KMS-11 (cell line): ENCODE measurements around the gene WRNIP1.

Experiments
- H2AFZ ChIP-seq: fragments of 200-600 bp; sonication (generic); 2 replicates; pipeline ENCODE4 v1.6.1; 2016; ENCODE audit warnings: antibody characterized with exemption, mixed run types, low read depth
- H3K27ac ChIP-seq: fragments of 200-600 bp; sonication (generic); 2 replicates; pipeline ENCODE4 v1.6.1; 2016; ENCODE audit warnings: mild to moderate bottlenecking, mixed run types
- H3K27me3 ChIP-seq: fragments of 200-600 bp; sonication (generic); 2 replicates; pipeline ENCODE4 v1.6.1; 2017; ENCODE audit warnings: mild to moderate bottlenecking, low read depth, mixed run types, moderate library complexity; ENCODE audit not compliant: insufficient read depth
- H3K36me3 ChIP-seq: fragments of 200-600 bp; sonication (generic); 2 replicates; pipeline ENCODE4 v1.6.1; 2017; ENCODE audit warnings: mild to moderate bottlenecking, mixed run types; ENCODE audit not compliant: insufficient read depth
- H3K4me1 ChIP-seq: fragments of 200-600 bp; sonication (generic); 2 replicates; pipeline ENCODE4 v1.6.1; 2016; ENCODE audit warnings: mild to moderate bottlenecking, low read depth, mixed run types; ENCODE audit not compliant: poor library complexity, severe bottlenecking
- H3K4me2 ChIP-seq: fragments of 200-600 bp; sonication (generic); 2 replicates; pipeline ENCODE4 v1.7.0; 2016; ENCODE audit warnings: mild to moderate bottlenecking, mixed run types
- H3K4me3 ChIP-seq: fragments of 200-600 bp; sonication (generic); IDR thresholded peaks from 2 replicates; pipeline ENCODE4 v1.6.1; 2017; ENCODE audit warnings: low read depth, low read length, mixed read lengths; ENCODE audit not compliant: insufficient read depth
- H3K79me2 ChIP-seq: fragments of 200-600 bp; sonication (generic); 2 replicates; pipeline ENCODE4 v1.6.1; 2016; ENCODE audit warnings: low read depth, mixed run types; ENCODE audit not compliant: insufficient read depth
- H3K9ac ChIP-seq: fragments of 200-600 bp; sonication (generic); 2 replicates; pipeline ENCODE4 v1.6.1; 2016; ENCODE audit warnings: mild to moderate bottlenecking, mixed run types
- H4K20me1 ChIP-seq: fragments of 200-600 bp; sonication (generic); 2 replicates; pipeline ENCODE4 v1.6.1; 2016; ENCODE audit warnings: mild to moderate bottlenecking, mixed run types; ENCODE audit not compliant: insufficient read depth
- TF ChIP-seq, protein P1 (sequence below): fragments of 200-600 bp; sonication (generic); conservative IDR thresholded peaks from 2 replicates; pipeline ENCODE4 v1.6.1; 2017; ENCODE audit warnings: low read depth, mild to moderate bottlenecking, antibody characterized with exemption, low read length, moderate library complexity, mixed read lengths

WRNIP1 gene

DNA sequence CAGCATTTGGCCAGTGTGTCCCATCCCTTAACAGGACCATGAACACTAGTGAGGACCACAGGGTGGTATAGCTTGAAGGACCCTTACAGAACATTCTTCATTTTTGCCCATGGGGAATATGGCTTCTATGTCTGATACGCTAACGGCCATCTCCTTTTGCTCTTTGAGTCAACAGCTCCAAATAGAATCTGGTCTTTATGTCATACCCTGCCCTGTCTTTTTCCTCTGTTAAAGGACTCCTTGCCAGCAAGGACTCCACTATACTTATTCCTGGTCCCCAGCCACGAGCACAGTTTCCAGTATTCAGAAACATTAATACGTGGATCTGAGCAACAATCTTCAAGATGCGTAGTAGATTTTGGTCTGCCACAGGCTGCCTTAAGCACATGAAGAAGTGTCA lies 53.9 kb downstream of the WRNIP1 start:
- no peak overlapping the region for H3K4me2 ChIP-seq
- H3K36me3 ChIP-seq: no peaks in the 10 kb centered on the region
- H3K4me1 ChIP-seq: no peaks in the 10 kb centered on the region
- H3K27me3 ChIP-seq: no peaks in the 10 kb centered on the region; the same call in 1 of the 2 replicates
- H3K27ac ChIP-seq: no peak overlapping the region
- TF ChIP-seq, protein P1, sequence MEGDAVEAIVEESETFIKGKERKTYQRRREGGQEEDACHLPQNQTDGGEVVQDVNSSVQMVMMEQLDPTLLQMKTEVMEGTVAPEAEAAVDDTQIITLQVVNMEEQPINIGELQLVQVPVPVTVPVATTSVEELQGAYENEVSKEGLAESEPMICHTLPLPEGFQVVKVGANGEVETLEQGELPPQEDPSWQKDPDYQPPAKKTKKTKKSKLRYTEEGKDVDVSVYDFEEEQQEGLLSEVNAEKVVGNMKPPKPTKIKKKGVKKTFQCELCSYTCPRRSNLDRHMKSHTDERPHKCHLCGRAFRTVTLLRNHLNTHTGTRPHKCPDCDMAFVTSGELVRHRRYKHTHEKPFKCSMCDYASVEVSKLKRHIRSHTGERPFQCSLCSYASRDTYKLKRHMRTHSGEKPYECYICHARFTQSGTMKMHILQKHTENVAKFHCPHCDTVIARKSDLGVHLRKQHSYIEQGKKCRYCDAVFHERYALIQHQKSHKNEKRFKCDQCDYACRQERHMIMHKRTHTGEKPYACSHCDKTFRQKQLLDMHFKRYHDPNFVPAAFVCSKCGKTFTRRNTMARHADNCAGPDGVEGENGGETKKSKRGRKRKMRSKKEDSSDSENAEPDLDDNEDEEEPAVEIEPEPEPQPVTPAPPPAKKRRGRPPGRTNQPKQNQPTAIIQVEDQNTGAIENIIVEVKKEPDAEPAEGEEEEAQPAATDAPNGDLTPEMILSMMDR: no peak
- no peaks in the 10 kb centered on the region for H4K20me1 ChIP-seq
- no peak overlapping the region for H3K9ac ChIP-seq
- no peak overlapping the region for H3K4me3 ChIP-seq
- no peak overlapping the region for H2AFZ ChIP-seq
- H3K79me2 ChIP-seq: no peaks in the 10 kb centered on the region

DNA sequence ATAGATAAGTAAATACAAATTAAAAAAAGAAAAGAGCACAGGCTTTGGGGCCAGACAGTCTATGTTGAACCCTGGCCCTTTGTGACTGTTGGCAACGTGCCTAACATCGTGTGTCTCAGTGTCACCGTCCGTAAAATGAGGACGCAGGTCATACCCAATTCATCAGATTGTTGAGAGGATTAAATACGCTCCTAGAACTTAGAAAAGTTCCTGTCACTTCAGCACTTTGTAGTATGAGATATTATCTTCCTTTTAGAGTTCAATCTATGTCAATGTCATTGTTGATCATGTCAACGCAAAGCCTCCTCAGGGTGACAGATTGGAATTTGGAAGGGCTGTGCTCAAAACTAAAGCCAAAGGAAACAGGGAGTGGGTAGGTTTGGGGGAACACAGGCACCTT lies 54.8 kb downstream of the WRNIP1 start:
- no peak overlapping the region for H3K27ac ChIP-seq
- H3K4me3 ChIP-seq: no peak overlapping the region
- no peaks in the 10 kb centered on the region for H3K79me2 ChIP-seq
- TF ChIP-seq, protein P1: no peak
- no peak overlapping the region for H3K9ac ChIP-seq
- H3K36me3 ChIP-seq: no peaks in the 10 kb centered on the region
- H3K4me1 ChIP-seq: no peaks in the 10 kb centered on the region
- no peaks in the 10 kb centered on the region; the same call in 1 of the 2 replicates for H3K27me3 ChIP-seq
- H2AFZ ChIP-seq: no peak overlapping the region
- H4K20me1 ChIP-seq: no peaks in the 10 kb centered on the region
- H3K4me2 ChIP-seq: no peak overlapping the region

DNA sequence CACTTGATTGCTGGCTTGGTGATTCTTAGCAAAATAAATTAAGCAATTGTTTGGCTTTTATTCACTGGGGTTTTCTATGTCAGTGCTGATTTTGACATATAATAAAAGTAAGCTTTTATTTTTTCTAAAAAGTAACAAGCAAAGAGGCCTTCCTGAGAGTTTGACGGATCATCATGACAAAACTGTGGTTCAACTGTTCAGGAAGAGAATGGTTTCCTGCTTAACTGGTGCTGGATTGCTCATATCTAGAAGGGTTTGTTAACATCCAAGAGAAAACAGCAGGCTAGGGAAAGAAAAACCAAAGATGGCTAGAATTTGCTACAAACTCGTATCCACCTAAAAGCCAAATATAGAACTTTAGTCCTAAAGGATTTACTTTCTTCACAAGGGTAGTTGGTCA lies 55.2 kb downstream of the WRNIP1 start:
- no peaks in the 10 kb centered on the region for H3K79me2 ChIP-seq

DNA sequence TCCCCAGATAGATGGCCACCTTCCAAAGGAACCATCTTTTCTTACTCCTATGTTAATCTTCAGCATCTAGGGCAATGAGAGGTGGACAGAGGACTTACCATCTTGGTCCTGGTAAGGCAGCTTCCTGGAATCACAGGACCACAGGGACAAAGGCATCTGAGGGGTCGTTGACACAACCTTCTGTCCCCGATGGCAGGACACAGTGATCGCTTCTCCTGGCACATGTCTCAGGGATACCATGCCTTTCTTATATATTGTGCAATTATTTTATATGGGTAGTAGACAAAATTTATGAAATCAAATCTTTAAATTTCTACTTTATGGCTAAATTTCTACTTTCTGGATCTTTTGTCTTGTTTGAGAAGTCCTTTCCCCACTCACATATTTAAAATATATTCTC lies 56.4 kb downstream of the WRNIP1 start:
- Histone ChIP-seq H2AFZ (no peak overlapping the region), H3K36me3 (no peaks in the 10 kb centered on the region), H3K79me2 (no peaks in the 10 kb centered on the region), H3K4me2 (no peak overlapping the region), H4K20me1 (no peaks in the 10 kb centered on the region), H3K27ac (no peak overlapping the region), H3K4me3 (no peak overlapping the region), H3K9ac (no peak overlapping the region), H3K4me1 (no peaks in the 10 kb centered on the region), H3K27me3 (no peaks in the 10 kb centered on the region; the same call in 1 of the 2 replicates)
- TF ChIP-seq, protein P1: no peak

More for the DNA sequence above, 55.2 kb downstream of the WRNIP1 start:
- no peaks in the 10 kb centered on the region for H3K36me3 ChIP-seq
- H3K4me1 ChIP-seq: no peaks in the 10 kb centered on the region
- H3K4me3 ChIP-seq: no peak overlapping the region
- no peak overlapping the region for H3K9ac ChIP-seq
- H2AFZ ChIP-seq: no peak overlapping the region
- TF ChIP-seq, protein P1: no peak
- no peak overlapping the region for H3K27ac ChIP-seq
- no peak overlapping the region for H3K4me2 ChIP-seq
- H4K20me1 ChIP-seq: no peaks in the 10 kb centered on the region
- H3K27me3 ChIP-seq: no peaks in the 10 kb centered on the region; the same call in 1 of the 2 replicates
